Nephron progenitor cell (in vitro differentiated cells): ENCODE measurements around the gene ALK.

Experiments
- DNase-seq: peaks from one replicate; pipeline ENCODE4 v3.0.0; 2021
- H3K27ac Mint-ChIP-seq: 2 replicates; pipeline ENCODE4 v1.8.0; 2021; ENCODE audit warnings: mild to moderate bottlenecking, moderate library complexity, mixed read lengths
- H3K27me3 Mint-ChIP-seq: 2 replicates; pipeline ENCODE4 v1.8.0; 2021; ENCODE audit warnings: mild to moderate bottlenecking, low read depth, mixed read lengths; ENCODE audit not compliant: poor library complexity
- H3K36me3 Mint-ChIP-seq: 2 replicates; pipeline ENCODE4 v1.8.0; 2021; ENCODE audit warnings: low read depth, mixed read lengths
- H3K4me1 Mint-ChIP-seq: 2 replicates; pipeline ENCODE4 v1.8.0; 2021; ENCODE audit warnings: mixed read lengths
- H3K4me3 Mint-ChIP-seq: 2 replicates; pipeline ENCODE4 v1.8.0; 2021; ENCODE audit warnings: mild to moderate bottlenecking, moderate library complexity, mixed read lengths
- H3K9me3 Mint-ChIP-seq: 2 replicates; pipeline ENCODE4 v1.8.0; 2021; ENCODE audit warnings: mild to moderate bottlenecking, moderate library complexity, mixed read lengths
- CTCF ChIP-seq: fragments of 200-600 bp; sonication (generic); IDR thresholded peaks from 2 replicates; pipeline ENCODE4 v1.5.0; 2021; ENCODE audit warnings: antibody characterized with exemption

ALK gene

GRCh38 chr2:29323961-29324360, 597.4 kb downstream of the ALK start:
- no peak overlapping the region for H3K4me3 Mint-ChIP-seq
- no peak for DNase-seq
- no peak overlapping the region for H3K27ac Mint-ChIP-seq
- no peak for TF ChIP-seq CTCF
- peaks cover 3% of the 10 kb centered on the region for H3K27me3 Mint-ChIP-seq
- no peaks in the 10 kb centered on the region for H3K36me3 Mint-ChIP-seq
- peaks cover 38% of the 10 kb centered on the region for H3K4me1 Mint-ChIP-seq
- no peaks in the 10 kb centered on the region for H3K9me3 Mint-ChIP-seq

- peaks cover 3% of the 10 kb centered on the region for H3K27me3 Mint-ChIP-seq
- H3K27ac Mint-ChIP-seq, result no peak overlapping the region
- DNase-seq, result no peak
- H3K4me1 Mint-ChIP-seq, result peaks cover 42% of the 10 kb centered on the region
- H3K9me3 Mint-ChIP-seq, result no peaks in the 10 kb centered on the region
- no peak overlapping the region for H3K4me3 Mint-ChIP-seq
- TF ChIP-seq CTCF, result no peak
- no peaks in the 10 kb centered on the region for H3K36me3 Mint-ChIP-seq
These were observed 598.1 kb downstream of the ALK start for GRCh38 chr2:29323301-29323700.

GRCh38 chr2:29322011-29322410, 599.4 kb downstream of the ALK start:
- peaks cover 54% of the 10 kb centered on the region for H3K4me1 Mint-ChIP-seq
- peaks cover 7% of the 10 kb centered on the region for H3K27me3 Mint-ChIP-seq
- H3K36me3 Mint-ChIP-seq, result no peaks in the 10 kb centered on the region
- H3K9me3 Mint-ChIP-seq, result no peaks in the 10 kb centered on the region
- H3K27ac Mint-ChIP-seq, result peak overlapping the region; percentile 2
- peak; percentile 18 for DNase-seq
- no peak for TF ChIP-seq CTCF
- H3K4me3 Mint-ChIP-seq, result no peak overlapping the region

GRCh38 chr2:29317801-29318485, 603.4 kb downstream of the ALK start:
- TF ChIP-seq CTCF, result no peak
- no peak overlapping the region for H3K4me3 Mint-ChIP-seq
- peaks cover 67% of the 10 kb centered on the region for H3K4me1 Mint-ChIP-seq
- H3K9me3 Mint-ChIP-seq, result no peaks in the 10 kb centered on the region
- H3K27ac Mint-ChIP-seq, result peak overlapping the region; percentile 24
- no peak for DNase-seq
- H3K36me3 Mint-ChIP-seq, result no peaks in the 10 kb centered on the region
- H3K27me3 Mint-ChIP-seq, result peaks cover 19% of the 10 kb centered on the region

GRCh38 chr2:29317077-29317517, 604.3 kb downstream of the ALK start:
- Mint-ChIP-seq H3K36me3 (no peaks in the 10 kb centered on the region), H3K4me1 (peaks cover 58% of the 10 kb centered on the region), H3K27ac (no peak overlapping the region), H3K4me3 (no peak overlapping the region), H3K9me3 (no peaks in the 10 kb centered on the region), H3K27me3 (peaks cover 19% of the 10 kb centered on the region)
- TF ChIP-seq CTCF, result no peak
- DNase-seq, result no peak
